ENCODE data around the gene CORO2B.

Gene CORO2B

DNA sequence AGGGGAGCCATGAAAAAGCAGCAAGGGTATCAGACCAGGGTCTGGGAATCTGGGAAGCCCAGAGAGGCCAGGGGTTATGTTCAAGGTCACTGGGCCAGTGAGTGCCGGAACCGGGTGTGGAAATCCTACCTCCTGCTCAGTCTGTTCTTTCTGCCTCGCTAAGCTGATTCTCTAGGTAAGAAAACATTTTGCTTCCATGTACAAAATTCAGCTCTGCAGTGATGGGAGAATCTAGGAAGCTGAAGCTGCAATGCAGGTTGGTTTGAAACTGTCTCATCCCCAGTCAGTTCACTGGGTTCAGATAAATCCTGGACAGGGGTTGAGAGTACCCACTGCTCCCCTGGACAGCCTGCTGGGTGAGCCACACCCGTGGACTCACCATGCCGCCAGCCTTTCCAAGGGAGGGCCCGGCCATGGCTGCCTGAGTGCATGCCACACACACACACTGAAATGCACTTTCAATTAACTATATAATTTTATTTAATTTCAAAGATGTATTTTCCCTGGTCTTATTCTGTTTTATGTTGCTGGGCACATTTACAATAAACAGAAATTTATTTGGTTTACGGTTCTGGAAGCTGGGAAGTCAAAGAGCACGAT lies 108.4 kb downstream of the CORO2B start:
- H3K9me2 ChIP-seq (replicated peaks; ENCODE audit: insufficient read depth, low read length), result no peaks in the 10 kb centered on the region
- H2AFZ ChIP-seq (ENCODE audit: low read depth, low read length, severe bottlenecking), result no peak overlapping the region
- no peaks in the 10 kb centered on the region for H3K36me3 ChIP-seq (ENCODE audit: low read length)
- H3K9me3 ChIP-seq (ENCODE audit: insufficient read depth, low read length), result no peaks in the 10 kb centered on the region
- no peak overlapping the region for H3K4me2 ChIP-seq (ENCODE audit: low read depth, low read length, poor library complexity, severe bottlenecking)
- no peaks in the 10 kb centered on the region for H3K79me2 ChIP-seq (ENCODE audit: insufficient read depth, low read length)
- TF ChIP-seq EZH2phosphoT487 (conservative IDR thresholded peaks at IDR 0.05; ENCODE audit: low read length), result no peak
- TF ChIP-seq, protein P1, sequence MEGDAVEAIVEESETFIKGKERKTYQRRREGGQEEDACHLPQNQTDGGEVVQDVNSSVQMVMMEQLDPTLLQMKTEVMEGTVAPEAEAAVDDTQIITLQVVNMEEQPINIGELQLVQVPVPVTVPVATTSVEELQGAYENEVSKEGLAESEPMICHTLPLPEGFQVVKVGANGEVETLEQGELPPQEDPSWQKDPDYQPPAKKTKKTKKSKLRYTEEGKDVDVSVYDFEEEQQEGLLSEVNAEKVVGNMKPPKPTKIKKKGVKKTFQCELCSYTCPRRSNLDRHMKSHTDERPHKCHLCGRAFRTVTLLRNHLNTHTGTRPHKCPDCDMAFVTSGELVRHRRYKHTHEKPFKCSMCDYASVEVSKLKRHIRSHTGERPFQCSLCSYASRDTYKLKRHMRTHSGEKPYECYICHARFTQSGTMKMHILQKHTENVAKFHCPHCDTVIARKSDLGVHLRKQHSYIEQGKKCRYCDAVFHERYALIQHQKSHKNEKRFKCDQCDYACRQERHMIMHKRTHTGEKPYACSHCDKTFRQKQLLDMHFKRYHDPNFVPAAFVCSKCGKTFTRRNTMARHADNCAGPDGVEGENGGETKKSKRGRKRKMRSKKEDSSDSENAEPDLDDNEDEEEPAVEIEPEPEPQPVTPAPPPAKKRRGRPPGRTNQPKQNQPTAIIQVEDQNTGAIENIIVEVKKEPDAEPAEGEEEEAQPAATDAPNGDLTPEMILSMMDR (IDR thresholded peaks at IDR 0.05; ENCODE audit: insufficient read depth, low read length, poor library complexity, severe bottlenecking), result no peak
- H3K9ac ChIP-seq (ENCODE audit: low read length), result no peak overlapping the region
- H3K27ac ChIP-seq (ENCODE audit: low read depth, low read length), result no peak overlapping the region
- no peak overlapping the region for H3K4me3 ChIP-seq (ENCODE audit: insufficient read depth, low read length, poor library complexity, severe bottlenecking)
- H3F3A ChIP-seq (ENCODE audit: insufficient read depth), result no peaks in the 10 kb centered on the region
- no peaks in the 10 kb centered on the region for H3K27me3 ChIP-seq (ENCODE audit: low read length)
- no peaks in the 10 kb centered on the region for H4K20me1 ChIP-seq (ENCODE audit: low read depth, low read length)

DNA sequence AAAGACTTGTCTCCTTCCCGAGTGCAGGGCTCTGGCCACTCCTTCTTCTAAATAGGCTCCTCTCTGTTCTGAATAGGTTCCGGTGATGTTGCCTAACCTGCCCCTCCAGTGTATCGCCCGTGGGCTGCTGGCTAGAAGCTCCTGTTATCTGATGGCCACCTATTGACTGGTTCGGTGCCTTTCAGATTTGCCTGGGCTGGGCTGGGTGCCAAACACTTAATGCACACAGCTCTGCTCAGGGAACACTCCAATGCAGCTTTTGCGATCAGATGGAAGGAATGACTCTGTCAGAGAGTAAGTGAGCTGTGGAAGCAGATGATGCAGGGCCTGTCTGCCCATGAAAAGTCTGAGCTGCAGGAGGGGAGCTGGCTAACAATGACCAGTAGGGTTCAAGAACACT lies 112.9 kb downstream of the CORO2B start:
- Histone ChIP-seq H3K79me2 (ENCODE audit: insufficient read depth, low read length) (no peaks in the 10 kb centered on the region), H3K9me2 (replicated peaks; ENCODE audit: insufficient read depth, low read length) (no peaks in the 10 kb centered on the region), H2AFZ (ENCODE audit: low read depth, low read length, severe bottlenecking) (no peak overlapping the region), H3K9me3 (ENCODE audit: insufficient read depth, low read length) (no peaks in the 10 kb centered on the region), H3F3A (ENCODE audit: insufficient read depth) (no peaks in the 10 kb centered on the region), H3K9ac (ENCODE audit: low read length) (no peak overlapping the region), H3K27ac (ENCODE audit: low read depth, low read length) (no peak overlapping the region), H3K36me3 (ENCODE audit: low read length) (no peaks in the 10 kb centered on the region), H3K27me3 (ENCODE audit: low read length) (no peaks in the 10 kb centered on the region), H4K20me1 (ENCODE audit: low read depth, low read length) (no peaks in the 10 kb centered on the region), H3K4me3 (ENCODE audit: insufficient read depth, low read length, poor library complexity, severe bottlenecking) (no peak overlapping the region), H3K4me2 (ENCODE audit: low read depth, low read length, poor library complexity, severe bottlenecking) (no peak overlapping the region)
- TF ChIP-seq, protein P1 (IDR thresholded peaks at IDR 0.05; ENCODE audit: insufficient read depth, low read length, poor library complexity, severe bottlenecking), result no peak
- TF ChIP-seq EZH2phosphoT487 (conservative IDR thresholded peaks at IDR 0.05; ENCODE audit: low read length), result no peak

- Histone ChIP-seq H3K36me3 (ENCODE audit: low read length) (no peaks in the 10 kb centered on the region), H3K27ac (ENCODE audit: low read depth, low read length) (no peak overlapping the region), H4K20me1 (ENCODE audit: low read depth, low read length) (no peaks in the 10 kb centered on the region), H3K9me3 (ENCODE audit: insufficient read depth, low read length) (no peaks in the 10 kb centered on the region), H3K9me2 (replicated peaks; ENCODE audit: insufficient read depth, low read length) (no peaks in the 10 kb centered on the region), H3K79me2 (ENCODE audit: insufficient read depth, low read length) (no peaks in the 10 kb centered on the region), H2AFZ (ENCODE audit: low read depth, low read length, severe bottlenecking) (no peak overlapping the region), H3K4me3 (ENCODE audit: insufficient read depth, low read length, poor library complexity, severe bottlenecking) (no peak overlapping the region), H3K4me2 (ENCODE audit: low read depth, low read length, poor library complexity, severe bottlenecking) (no peak overlapping the region), H3K9ac (ENCODE audit: low read length) (no peak overlapping the region), H3K27me3 (ENCODE audit: low read length) (no peaks in the 10 kb centered on the region), H3F3A (ENCODE audit: insufficient read depth) (no peaks in the 10 kb centered on the region)
- no peak for TF ChIP-seq EZH2phosphoT487 (conservative IDR thresholded peaks at IDR 0.05; ENCODE audit: low read length)
- TF ChIP-seq, protein P1 (IDR thresholded peaks at IDR 0.05; ENCODE audit: insufficient read depth, low read length, poor library complexity, severe bottlenecking), result no peak
Observed at GRCh38 chr15:68693071-68693470, 114.3 kb downstream of the CORO2B start.
